Thymus (tissue), 11 donors: Measurements from ENCODE around the gene NINJ1. TPM values are rescaled to one million over a fixed set of nuclear protein-coding genes. Genes with fewer than 3 reads are reported as not detected.

Experiments
- DNase-seq, 9 donors: peaks; one replicate each; pipeline ENCODE4 v3.0.0-alpha.2; 2013; ENCODE audit warnings: low spot score in 9 of 9, low read depth in 6 of 9, missing footprints in 1 of 9
- H3K27ac ChIP-seq, 2 donors: one replicate each; pipeline ENCODE4 v1.5.1; 2013; ENCODE audit warnings: control low read depth in 1 of 2, low read depth in 1 of 2, low read length in 1 of 2, mild to moderate bottlenecking in 1 of 2, moderate library complexity in 1 of 2
- H3K27me3 ChIP-seq, 2 donors: one replicate each; pipeline ENCODE4 v1.5.1; 2013; ENCODE audit warnings: low read length in 1 of 2; ENCODE audit not compliant: control insufficient read depth in 2 of 2, insufficient read depth in 1 of 2
- H3K36me3 ChIP-seq, 2 donors: one replicate each; pipeline ENCODE4 v1.5.1; 2013; ENCODE audit warnings: low read length in 1 of 2, mild to moderate bottlenecking in 1 of 2, moderate library complexity in 1 of 2; ENCODE audit not compliant: control insufficient read depth in 2 of 2, insufficient read depth in 2 of 2
- H3K4me1 ChIP-seq, 2 donors: one replicate each; pipeline ENCODE4 v1.5.1; 2013; ENCODE audit warnings: low read length in 2 of 2; ENCODE audit not compliant: control insufficient read depth in 2 of 2, insufficient read depth in 2 of 2
- H3K4me3 ChIP-seq, 2 donors: one replicate each; pipeline ENCODE4 v1.5.1; 2013; ENCODE audit warnings: low read length in 2 of 2, control low read depth in 1 of 2, mild to moderate bottlenecking in 1 of 2
- H3K9me3 ChIP-seq, 2 donors: one replicate each; pipeline ENCODE4 v1.5.1; 2013; ENCODE audit warnings: low read length in 1 of 2, mild to moderate bottlenecking in 1 of 2; ENCODE audit not compliant: control insufficient read depth in 2 of 2, insufficient read depth in 1 of 2
- WGBS: extraction: QIAGEN DNeasy Blood & Tissue Kit; methylation state at CpG from one replicate; pipeline ENCODE4 v1.1.7; 2013; 5-methylcytosine and 5-hydroxymethylcytosine counted together
- polyA plus RNA-seq: library from polyadenylated mRNA; stranded (reverse); fragments of 200-250 nt; gene quantifications from one replicate; pipeline ENCODE4 v1.2.3, GENCODE V29; 2013
- total RNA-seq: library from RNA; stranded (reverse); fragments of 120-200 nt; gene quantifications from one replicate; pipeline ENCODE4 v1.2.4, GENCODE V29; 2013
- donor health status: healthy.

NINJ1 gene
- total and polyA plus RNA-seq, 2 donors = 30.0 to 39.4 TPM

- Histone ChIP-seq H3K27ac (no peak overlapping the region), H3K9me3 (peaks cover 0 to 4% of the 10 kb centered on the region in 2 donors), H3K4me1 (peaks cover 21 to 65% of the 10 kb centered on the region in 2 donors), H3K27me3 (peaks cover 0 to 15% of the 10 kb centered on the region in 2 donors), H3K36me3 (peaks cover under 1 to 2% of the 10 kb centered on the region in 2 donors), H3K4me3 (no peak overlapping the region)
- WGBS = 94% methylated on average over 11 of the region's 11 CpGs
- DNase-seq = no peak
These were observed 4.2 kb downstream of the NINJ1 start for GRCh38 chr9:93129691-93130500.

GRCh38 chr9:93129286-93129685 lies 4.8 kb downstream of the NINJ1 start:
- H3K27me3 ChIP-seq = peaks cover 0 to 8% of the 10 kb centered on the region in 2 donors
- H3K4me1 ChIP-seq = peaks cover 17 to 64% of the 10 kb centered on the region in 2 donors
- no peak for DNase-seq
- H3K9me3 ChIP-seq = peaks cover 0 to 4% of the 10 kb centered on the region in 2 donors
- no peak overlapping the region for H3K27ac ChIP-seq
- peaks cover 2 to 3% of the 10 kb centered on the region in 2 donors for H3K36me3 ChIP-seq
- no peak overlapping the region for H3K4me3 ChIP-seq
- 83% methylated on average over 8 of the region's 8 CpGs for WGBS

GRCh38 chr9:93128715-93129224 lies 5.3 kb downstream of the NINJ1 start:
- no peak overlapping the region for H3K27ac ChIP-seq
- H3K4me1 ChIP-seq = peaks cover 17 to 67% of the 10 kb centered on the region in 2 donors
- peaks cover 0 to 4% of the 10 kb centered on the region in 2 donors for H3K9me3 ChIP-seq
- peaks cover 2 to 3% of the 10 kb centered on the region in 2 donors for H3K36me3 ChIP-seq
- peaks cover 0 to 8% of the 10 kb centered on the region in 2 donors for H3K27me3 ChIP-seq
- WGBS = 97% methylated on average over 10 of the region's 10 CpGs
- no peak overlapping the region for H3K4me3 ChIP-seq
- DNase-seq = no peak

- no peak for DNase-seq
- peaks cover 0 to 3% of the 10 kb centered on the region in 2 donors for H3K27me3 ChIP-seq
- H3K36me3 ChIP-seq = peaks cover 2 to 3% of the 10 kb centered on the region in 2 donors
These were observed 5.9 kb downstream of the NINJ1 start for GRCh38 chr9:93128011-93128714.

GRCh38 chr9:93127395-93127911 lies 6.6 kb downstream of the NINJ1 start:
- H3K27ac ChIP-seq = peak overlapping the region in 1 of 2 donors; percentile 32
- peaks cover 2 to 3% of the 10 kb centered on the region in 2 donors for H3K36me3 ChIP-seq
- no peak overlapping the region for H3K4me3 ChIP-seq
- no peak for DNase-seq
- no peaks in the 10 kb centered on the region for H3K27me3 ChIP-seq
- WGBS = 81% methylated on average over 8 of the region's 8 CpGs
- peaks cover 11 to 58% of the 10 kb centered on the region in 2 donors for H3K4me1 ChIP-seq
- H3K9me3 ChIP-seq = peaks cover 0 to 4% of the 10 kb centered on the region in 2 donors

More at GRCh38 chr9:93128011-93128714, 5.9 kb downstream of the NINJ1 start:
- H3K27ac ChIP-seq = no peak overlapping the region
- H3K4me3 ChIP-seq = no peak overlapping the region
- peaks cover 14 to 65% of the 10 kb centered on the region in 2 donors for H3K4me1 ChIP-seq
- WGBS = 96% methylated on average over 14 of the region's 14 CpGs
- H3K9me3 ChIP-seq = peaks cover 0 to 4% of the 10 kb centered on the region in 2 donors

- Histone ChIP-seq H3K27me3 (no peaks in the 10 kb centered on the region), H3K36me3 (peaks cover 2 to 3% of the 10 kb centered on the region in 2 donors), H3K9me3 (peaks cover 0 to 4% of the 10 kb centered on the region in 2 donors), H3K4me3 (no peak overlapping the region), H3K4me1 (peaks cover 11 to 53% of the 10 kb centered on the region in 2 donors), H3K27ac (peak overlapping the region in 1 of 2 donors; percentile 32)
- no peak for DNase-seq
- 77% methylated on average over 18 of the region's 18 CpGs for WGBS
These were observed 7.2 kb downstream of the NINJ1 start for GRCh38 chr9:93126825-93127368.

GRCh38 chr9:93126151-93126781 lies 7.8 kb downstream of the NINJ1 start:
- Histone ChIP-seq H3K4me3 (no peak overlapping the region), H3K27ac (peak overlapping the region in 1 of 2 donors; percentile 36), H3K9me3 (peaks cover 0 to 4% of the 10 kb centered on the region in 2 donors), H3K4me1 (peaks cover 11 to 47% of the 10 kb centered on the region in 2 donors), H3K27me3 (no peaks in the 10 kb centered on the region), H3K36me3 (peaks cover 2 to 3% of the 10 kb centered on the region in 2 donors)
- DNase-seq = peak in 3 of 9 donors; percentile 27 to 64 (median 62)
- WGBS = 94% methylated on average over 23 of the region's 23 CpGs

- Histone ChIP-seq H3K27ac (no peak overlapping the region), H3K4me3 (no peak overlapping the region), H3K27me3 (no peaks in the 10 kb centered on the region), H3K36me3 (peaks cover 2 to 3% of the 10 kb centered on the region in 2 donors), H3K4me1 (peaks cover 11 to 41% of the 10 kb centered on the region in 2 donors), H3K9me3 (no peaks in the 10 kb centered on the region)
- DNase-seq = no peak
- WGBS = 98% methylated on average over 10 of the region's 10 CpGs
These were observed 8.6 kb downstream of the NINJ1 start for GRCh38 chr9:93125331-93125894.
